Neural cell (in vitro differentiated cells): ENCODE measurements around the gene TBPL1.

Experiments
- POLR2AphosphoS5 ChIP-seq: IDR thresholded peaks from 2 replicates; pipeline ENCODE4 v1.6.1; 2012
- TF ChIP-seq, protein P1 (sequence below): fragments of 450-650 bp; IDR thresholded peaks from 2 replicates; pipeline ENCODE4 v1.5.1; 2014; ENCODE audit warnings: antibody characterized with exemption, mild to moderate bottlenecking, moderate library complexity; ENCODE audit not compliant: poor library complexity, severe bottlenecking

DNA sequence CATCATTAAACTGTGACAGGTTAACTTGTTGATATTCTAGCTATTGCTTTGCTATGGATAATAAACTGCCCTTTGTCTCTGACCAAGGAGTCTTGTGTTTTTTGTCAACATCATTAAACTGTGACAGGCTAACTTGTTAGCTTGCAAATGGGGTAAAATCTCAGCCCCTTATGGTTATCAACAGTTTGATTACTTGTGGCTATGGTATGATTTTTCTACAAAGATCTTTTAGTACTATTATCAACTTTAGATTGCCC, 63.5 kb downstream of the TBPL1 start:
- no peak for TF ChIP-seq POLR2AphosphoS5
- TF ChIP-seq, protein P1, sequence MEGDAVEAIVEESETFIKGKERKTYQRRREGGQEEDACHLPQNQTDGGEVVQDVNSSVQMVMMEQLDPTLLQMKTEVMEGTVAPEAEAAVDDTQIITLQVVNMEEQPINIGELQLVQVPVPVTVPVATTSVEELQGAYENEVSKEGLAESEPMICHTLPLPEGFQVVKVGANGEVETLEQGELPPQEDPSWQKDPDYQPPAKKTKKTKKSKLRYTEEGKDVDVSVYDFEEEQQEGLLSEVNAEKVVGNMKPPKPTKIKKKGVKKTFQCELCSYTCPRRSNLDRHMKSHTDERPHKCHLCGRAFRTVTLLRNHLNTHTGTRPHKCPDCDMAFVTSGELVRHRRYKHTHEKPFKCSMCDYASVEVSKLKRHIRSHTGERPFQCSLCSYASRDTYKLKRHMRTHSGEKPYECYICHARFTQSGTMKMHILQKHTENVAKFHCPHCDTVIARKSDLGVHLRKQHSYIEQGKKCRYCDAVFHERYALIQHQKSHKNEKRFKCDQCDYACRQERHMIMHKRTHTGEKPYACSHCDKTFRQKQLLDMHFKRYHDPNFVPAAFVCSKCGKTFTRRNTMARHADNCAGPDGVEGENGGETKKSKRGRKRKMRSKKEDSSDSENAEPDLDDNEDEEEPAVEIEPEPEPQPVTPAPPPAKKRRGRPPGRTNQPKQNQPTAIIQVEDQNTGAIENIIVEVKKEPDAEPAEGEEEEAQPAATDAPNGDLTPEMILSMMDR, result no peak
